OCI-LY3 (cell line): ENCODE data around the gene PUM1.

ENCODE experiments used
- H2AFZ ChIP-seq: fragments of 200-600, 300-600 bp; shearing (Covaris generic); 2 replicates; pipeline ENCODE4 v1.6.0; 2014; ENCODE audit warnings: antibody characterized with exemption, low read depth, low read length
- H3K27ac ChIP-seq: fragments of 200-600, 300-600 bp; sonication (generic); 2 replicates; pipeline ENCODE4 v1.5.1; 2014; ENCODE audit warnings: mild to moderate bottlenecking, low read length, moderate library complexity, mixed read lengths
- H3K27me3 ChIP-seq: fragments of 200-600, 300-600 bp; sonication (generic); 2 replicates; pipeline ENCODE4 v1.6.1; 2014; ENCODE audit warnings: low read depth, low read length, mixed read lengths
- H3K36me3 ChIP-seq: fragments of 200-600, 300-600 bp; sonication (generic); replicated peaks from 2 replicates; pipeline ENCODE3; 2014; ENCODE audit warnings: low read depth, low read length, mixed read lengths
- H3K4me1 ChIP-seq: fragments of 300-600, 200-600 bp; sonication (generic); 2 replicates; pipeline ENCODE4 v1.6.1; 2014; ENCODE audit warnings: low read length, mixed read lengths
- H3K4me2 ChIP-seq: fragments of 200-600, 300-600 bp; sonication (generic); 2 replicates; pipeline ENCODE4 v1.6.1; 2014; ENCODE audit warnings: low read length, mixed read lengths
- H3K4me3 ChIP-seq: fragments of 300-600, 200-600 bp; sonication (generic); 2 replicates; pipeline ENCODE4 v1.5.1; 2014; ENCODE audit warnings: antibody characterized with exemption, mild to moderate bottlenecking, low read length, moderate library complexity
- H3K79me2 ChIP-seq: fragments of 300-600, 200-600 bp; shearing (Covaris generic); 2 replicates; pipeline ENCODE4 v1.6.1; 2014; ENCODE audit warnings: mild to moderate bottlenecking, low read length, mixed read lengths
- H3K9ac ChIP-seq: fragments of 300-600, 200-600 bp; shearing (Covaris generic); 2 replicates; pipeline ENCODE4 v1.6.0; 2014; ENCODE audit warnings: mild to moderate bottlenecking, low read length, moderate library complexity
- H3K9me3 ChIP-seq: fragments of 200-600, 300-600 bp; shearing (Covaris generic); 2 replicates; pipeline ENCODE4 v1.6.1; 2014; ENCODE audit warnings: low read length, mixed read lengths; ENCODE audit not compliant: insufficient read depth
- H4K20me1 ChIP-seq: fragments of 200-600, 300-600 bp; sonication (generic); 2 replicates; pipeline ENCODE4 v1.6.1; 2016; ENCODE audit warnings: low read length, mixed read lengths; ENCODE audit not compliant: insufficient read depth
- EZH2phosphoT487 ChIP-seq: fragments of 200-600 bp; shearing (Covaris generic); IDR thresholded peaks from 2 replicates; pipeline ENCODE4 v1.6.1; 2018; ENCODE audit warnings: antibody characterized with exemption, mixed run types, low read depth
- TF ChIP-seq, protein P1 (sequence below): fragments of 200-600, 300-600 bp; sonication (generic); IDR thresholded peaks from 2 replicates; pipeline ENCODE4 v1.5.1; 2014; ENCODE audit warnings: antibody characterized with exemption, low read length, low read depth

PUM1 gene

DNA sequence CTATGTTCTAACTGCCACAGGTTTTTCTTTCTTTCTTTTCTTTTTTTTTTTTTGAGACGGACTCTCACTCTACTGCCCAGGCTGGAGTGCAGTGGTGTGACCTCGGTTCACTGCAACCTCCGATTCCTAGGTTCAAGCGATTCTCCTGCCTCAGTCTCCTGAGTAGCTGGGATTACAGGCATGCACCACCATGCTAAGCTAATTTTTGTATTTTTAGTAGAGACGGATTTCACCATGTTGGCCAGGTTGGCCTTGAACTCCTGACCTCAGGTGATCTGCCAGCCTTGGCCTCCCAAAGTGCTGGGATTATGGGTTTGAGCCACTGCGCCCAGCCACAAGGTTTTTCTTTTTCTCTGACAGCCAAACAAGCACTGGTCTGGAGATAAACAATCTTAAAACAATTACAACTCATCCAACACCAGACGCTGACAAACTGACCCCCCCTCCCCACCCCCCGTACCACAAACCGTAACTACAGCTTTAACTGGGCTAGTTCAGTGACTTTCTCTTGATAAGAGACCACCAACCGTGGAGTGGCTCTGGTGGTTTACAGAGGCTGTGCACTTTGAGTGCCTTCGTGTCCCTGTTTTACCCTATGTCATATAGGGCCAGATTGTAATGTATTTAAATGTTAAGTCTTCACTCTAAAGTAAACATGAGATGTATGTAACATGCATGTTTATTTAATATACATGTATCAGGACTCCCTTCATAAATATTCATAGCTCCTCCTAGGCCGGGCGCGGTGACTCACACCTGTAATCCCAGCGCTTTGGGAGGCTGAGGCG, 19.5 kb upstream of the PUM1 start:
- TF ChIP-seq, protein P1, sequence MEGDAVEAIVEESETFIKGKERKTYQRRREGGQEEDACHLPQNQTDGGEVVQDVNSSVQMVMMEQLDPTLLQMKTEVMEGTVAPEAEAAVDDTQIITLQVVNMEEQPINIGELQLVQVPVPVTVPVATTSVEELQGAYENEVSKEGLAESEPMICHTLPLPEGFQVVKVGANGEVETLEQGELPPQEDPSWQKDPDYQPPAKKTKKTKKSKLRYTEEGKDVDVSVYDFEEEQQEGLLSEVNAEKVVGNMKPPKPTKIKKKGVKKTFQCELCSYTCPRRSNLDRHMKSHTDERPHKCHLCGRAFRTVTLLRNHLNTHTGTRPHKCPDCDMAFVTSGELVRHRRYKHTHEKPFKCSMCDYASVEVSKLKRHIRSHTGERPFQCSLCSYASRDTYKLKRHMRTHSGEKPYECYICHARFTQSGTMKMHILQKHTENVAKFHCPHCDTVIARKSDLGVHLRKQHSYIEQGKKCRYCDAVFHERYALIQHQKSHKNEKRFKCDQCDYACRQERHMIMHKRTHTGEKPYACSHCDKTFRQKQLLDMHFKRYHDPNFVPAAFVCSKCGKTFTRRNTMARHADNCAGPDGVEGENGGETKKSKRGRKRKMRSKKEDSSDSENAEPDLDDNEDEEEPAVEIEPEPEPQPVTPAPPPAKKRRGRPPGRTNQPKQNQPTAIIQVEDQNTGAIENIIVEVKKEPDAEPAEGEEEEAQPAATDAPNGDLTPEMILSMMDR = no peak
- no peak for TF ChIP-seq EZH2phosphoT487
- Histone ChIP-seq H3K4me2 (no peak overlapping the region), H3K79me2 (no peaks in the 10 kb centered on the region), H3K4me1 (no peaks in the 10 kb centered on the region), H3K4me3 (no peak overlapping the region), H3K36me3 (no peaks in the 10 kb centered on the region), H3K27ac (no peak overlapping the region), H3K27me3 (no peaks in the 10 kb centered on the region), H3K9me3 (no peaks in the 10 kb centered on the region), H3K9ac (no peak overlapping the region), H4K20me1 (no peaks in the 10 kb centered on the region), H2AFZ (no peak overlapping the region)

DNA sequence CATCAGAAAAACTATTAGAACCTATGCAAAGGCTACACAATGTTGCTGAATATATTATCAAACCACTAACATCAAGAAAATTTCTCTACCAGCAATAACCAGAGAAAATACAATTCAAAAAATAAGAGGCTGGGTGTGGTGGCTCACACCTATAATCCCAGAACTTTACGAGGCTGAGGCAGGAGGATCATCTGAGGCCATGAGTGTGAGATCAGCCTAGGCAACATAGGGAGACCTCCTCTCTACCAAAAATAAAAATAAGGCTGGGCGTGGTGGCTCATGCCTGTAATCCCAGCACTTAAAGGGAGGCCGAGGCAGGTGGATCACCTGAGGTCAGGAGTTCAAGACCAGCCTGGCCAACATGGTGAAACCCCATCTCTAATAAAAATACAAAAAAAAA, 16.9 kb upstream of the PUM1 start:
- H2AFZ ChIP-seq = no peak overlapping the region
- H3K36me3 ChIP-seq = no peaks in the 10 kb centered on the region
- H3K4me3 ChIP-seq = no peak overlapping the region
- TF ChIP-seq, protein P1 = no peak
- no peak for TF ChIP-seq EZH2phosphoT487
- no peak overlapping the region for H3K27ac ChIP-seq
- H3K4me2 ChIP-seq = no peak overlapping the region
- H3K9ac ChIP-seq = no peak overlapping the region
- H3K79me2 ChIP-seq = no peaks in the 10 kb centered on the region
- H3K27me3 ChIP-seq = no peaks in the 10 kb centered on the region
- no peaks in the 10 kb centered on the region for H4K20me1 ChIP-seq
- no peaks in the 10 kb centered on the region for H3K9me3 ChIP-seq
- H3K4me1 ChIP-seq = no peaks in the 10 kb centered on the region

DNA sequence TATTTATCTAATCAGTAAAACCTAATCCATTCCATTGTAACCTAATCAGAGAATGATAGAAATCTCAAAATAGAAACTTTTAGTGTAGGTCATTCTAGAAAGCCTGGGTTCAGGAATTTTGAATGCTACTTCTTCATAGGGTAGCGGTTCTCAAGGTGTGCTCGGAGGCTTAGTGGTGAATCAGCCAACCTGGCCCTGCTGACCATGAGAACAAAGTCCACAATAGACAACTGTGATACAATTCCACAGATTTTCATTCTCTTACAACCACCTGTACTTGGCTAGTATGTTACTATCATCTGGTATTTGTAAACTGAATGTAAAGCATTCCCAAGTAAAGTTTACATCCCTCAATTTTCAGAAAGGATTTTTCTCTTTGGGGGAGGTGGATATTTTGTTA, 7.5 kb upstream of the PUM1 start:
- H4K20me1 ChIP-seq = no peaks in the 10 kb centered on the region
- peak overlapping the region; percentile 39 for H3K27ac ChIP-seq
- H3K36me3 ChIP-seq = no peaks in the 10 kb centered on the region
- no peak overlapping the region for H3K4me3 ChIP-seq
- H3K27me3 ChIP-seq = no peaks in the 10 kb centered on the region
- H3K9me3 ChIP-seq = no peaks in the 10 kb centered on the region
- no peak overlapping the region for H2AFZ ChIP-seq
- H3K4me1 ChIP-seq = peaks cover 17% of the 10 kb centered on the region
- no peak for TF ChIP-seq EZH2phosphoT487
- TF ChIP-seq, protein P1 = no peak
- H3K79me2 ChIP-seq = no peaks in the 10 kb centered on the region
- H3K4me2 ChIP-seq = peak overlapping the region; percentile 46
- H3K9ac ChIP-seq = peak overlapping the region; percentile 35; the same call in 1 of the 2 replicates

DNA sequence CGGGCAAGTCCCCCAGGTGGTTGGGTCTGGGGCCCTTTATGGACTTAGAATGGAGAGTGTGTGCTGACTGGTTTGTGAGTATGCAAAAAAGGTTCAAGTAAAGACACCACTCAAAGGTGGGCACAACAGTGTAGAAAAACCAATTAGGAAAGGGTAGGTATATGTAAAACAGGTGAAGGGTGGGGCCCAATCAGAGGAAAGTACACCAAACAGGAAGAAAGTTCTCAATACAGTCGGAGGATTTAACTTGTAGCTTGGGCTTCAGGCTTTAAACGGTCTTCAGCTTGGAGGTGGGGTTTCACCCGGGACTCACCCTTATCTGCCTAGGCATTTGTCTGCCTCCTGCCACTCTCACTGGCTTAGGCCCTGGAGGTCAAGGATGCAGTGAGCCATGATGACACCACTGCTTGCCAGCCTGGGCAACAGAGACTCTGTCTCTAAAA, 6.8 kb upstream of the PUM1 start:
- Histone ChIP-seq H3K36me3 (no peaks in the 10 kb centered on the region), H3K9ac (peak overlapping the region; percentile 19; the same call in 1 of the 2 replicates)
- TF ChIP-seq, protein P1 = no peak
- no peak for TF ChIP-seq EZH2phosphoT487

More for the DNA sequence above, 6.8 kb upstream of the PUM1 start:
- no peaks in the 10 kb centered on the region for H4K20me1 ChIP-seq
- H3K79me2 ChIP-seq = no peaks in the 10 kb centered on the region
- no peaks in the 10 kb centered on the region for H3K27me3 ChIP-seq
- peak overlapping the region; percentile 63 for H2AFZ ChIP-seq
- H3K4me3 ChIP-seq = peak overlapping the region; percentile 34; the same call in 1 of the 2 replicates
- H3K27ac ChIP-seq = peak overlapping the region; percentile 55
- peak overlapping the region; percentile 56 for H3K4me2 ChIP-seq
- no peaks in the 10 kb centered on the region for H3K9me3 ChIP-seq
- H3K4me1 ChIP-seq = peaks cover 17% of the 10 kb centered on the region
